MCF 10A (cell line): ENCODE results near the gene MAGI1. TPM values are rescaled to one million over a fixed set of nuclear protein-coding genes. Genes with fewer than 3 reads are reported as not detected.

Experiments
- BruUV-seq: library from RNA; stranded (reverse); fragments of 400-500 nt; replicated peaks from 2 replicates; lab custom pipeline; 2021; lab: Mats Ljungman, UMichigan
- CTCF ChIA-PET: fragments of 300-600 bp; sonication (Branson Sonifier 250); formaldehyde crosslinking; extraction: SDS; loops from one replicate; lab custom pipeline; 2021; ENCODE audit warnings: antibody characterized with exemption, inconsistent platforms; lab: Yijun Ruan, JAX
- POLR2A ChIA-PET: fragments of 300-600, 350-650 bp; sonication (Branson Sonifier 250); formaldehyde crosslinking; extraction: SDS; loops from one replicate; lab custom pipeline; 2020; ENCODE audit warnings: antibody characterized with exemption, inconsistent platforms; lab: Yijun Ruan, JAX
- DNase-seq: peaks from one replicate; pipeline ENCODE4 v3.0.0-alpha.2; 2018; ENCODE audit not compliant: unreplicated experiment
- H3K27ac Mint-ChIP-seq: one replicate; pipeline ENCODE4 v1.8.0; 2022; ENCODE audit warnings: mild to moderate bottlenecking, low read depth, mixed read lengths; ENCODE audit not compliant: unreplicated experiment
- H3K27me3 Mint-ChIP-seq: one replicate; pipeline ENCODE4 v1.8.0; 2022; ENCODE audit warnings: mixed read lengths; ENCODE audit not compliant: insufficient read depth, unreplicated experiment
- H3K36me3 Mint-ChIP-seq: one replicate; pipeline ENCODE4 v1.8.0; 2022; ENCODE audit warnings: mild to moderate bottlenecking, moderate library complexity, mixed read lengths; ENCODE audit not compliant: insufficient read depth, unreplicated experiment
- H3K4me1 Mint-ChIP-seq: one replicate; pipeline ENCODE4 v1.8.0; 2022; ENCODE audit warnings: mixed read lengths; ENCODE audit not compliant: insufficient read depth, unreplicated experiment
- H3K4me3 Mint-ChIP-seq: one replicate; pipeline ENCODE4 v1.8.0; 2022; ENCODE audit warnings: mild to moderate bottlenecking, moderate library complexity, mixed read lengths; ENCODE audit not compliant: unreplicated experiment
- H3K9me3 Mint-ChIP-seq: one replicate; pipeline ENCODE4 v1.8.0; 2022; ENCODE audit warnings: mixed read lengths; ENCODE audit not compliant: unreplicated experiment
- CTCF ChIP-seq: fragments of 200-600 bp; IDR thresholded peaks from one replicate; pipeline ENCODE4 v1.8.0; 2022; ENCODE audit warnings: antibody characterized with exemption, mild to moderate bottlenecking; ENCODE audit not compliant: unreplicated experiment
- intact Hi-C: fragments of 100-400 bp; cut with micrococcal nuclease; formaldehyde crosslinking; loops from 2 replicates; pipeline ENCODE4 v1.14.1; 2022
- total RNA-seq: library from RNA; stranded (reverse); gene quantifications from 2 replicates; pipeline ENCODE4 v1.2.3, GENCODE V29; 2022

The MAGI1 gene
- total RNA-seq, 1 experiment from 2014 or later: 6.2 TPM

DNA sequence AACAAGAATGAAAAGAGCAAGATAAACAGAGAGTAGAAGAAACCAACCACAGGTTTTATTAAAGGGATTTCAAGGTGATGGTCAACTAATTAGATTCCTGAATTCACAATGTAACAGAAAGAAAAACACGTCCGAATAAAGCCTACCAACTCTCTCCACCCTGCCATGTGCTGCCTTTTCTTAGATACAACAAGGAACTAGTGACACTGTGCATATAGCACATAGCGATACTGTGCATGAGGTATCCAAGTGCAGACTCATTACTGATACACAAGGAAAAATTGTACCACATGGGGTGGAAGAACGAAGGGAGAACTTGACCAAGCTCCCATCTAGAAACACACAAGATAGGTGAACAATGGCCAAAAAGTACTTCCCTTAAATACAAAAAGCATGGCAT, 154.6 kb downstream of the MAGI1 start:
- H3K4me3 Mint-ChIP-seq: no peak overlapping the region
- no peak for DNase-seq
- no peak for TF ChIP-seq CTCF
- H3K27me3 Mint-ChIP-seq: no peaks in the 10 kb centered on the region
- H3K9me3 Mint-ChIP-seq: no peaks in the 10 kb centered on the region
- intact Hi-C loops: no loop called here
- POLR2A ChIA-PET: interaction anchor here (0.6 to 1.2 kb wide), 2 partner anchors 10 to 12 kb away, joined by 3 to 4 read pairs; no protein-coding TSS in a partner anchor
- BruUV-seq: no TSS peak
- H3K27ac Mint-ChIP-seq: peak overlapping the region; percentile 88
- no peaks in the 10 kb centered on the region for H3K36me3 Mint-ChIP-seq
- H3K4me1 Mint-ChIP-seq: peaks cover 8% of the 10 kb centered on the region
- CTCF ChIA-PET: interaction anchor here (1.2 kb wide), 1 partner anchor 50 kb away, joined by 3 read pairs; no protein-coding TSS in a partner anchor

DNA sequence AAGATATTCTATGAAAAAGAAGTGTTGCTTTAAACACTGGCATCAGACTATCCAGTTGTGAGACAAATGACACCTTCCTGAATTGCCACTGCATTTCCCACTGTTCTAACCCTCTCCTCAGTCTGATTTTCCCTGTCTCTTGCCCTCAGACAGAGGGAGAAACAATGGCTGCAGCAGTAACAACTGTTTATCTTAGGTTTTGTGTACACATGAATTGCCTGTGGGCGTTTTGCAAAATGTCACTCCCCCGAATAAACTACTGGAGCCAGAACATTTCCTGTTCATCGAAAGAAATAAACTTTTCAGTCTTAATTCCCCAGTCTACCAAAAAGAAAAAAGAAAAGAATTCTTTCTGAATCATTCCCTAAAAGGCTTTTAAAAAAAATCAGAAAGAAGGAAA, 155.1 kb downstream of the MAGI1 start:
- intact Hi-C loops: no loop called here
- H3K36me3 Mint-ChIP-seq: no peaks in the 10 kb centered on the region

DNA sequence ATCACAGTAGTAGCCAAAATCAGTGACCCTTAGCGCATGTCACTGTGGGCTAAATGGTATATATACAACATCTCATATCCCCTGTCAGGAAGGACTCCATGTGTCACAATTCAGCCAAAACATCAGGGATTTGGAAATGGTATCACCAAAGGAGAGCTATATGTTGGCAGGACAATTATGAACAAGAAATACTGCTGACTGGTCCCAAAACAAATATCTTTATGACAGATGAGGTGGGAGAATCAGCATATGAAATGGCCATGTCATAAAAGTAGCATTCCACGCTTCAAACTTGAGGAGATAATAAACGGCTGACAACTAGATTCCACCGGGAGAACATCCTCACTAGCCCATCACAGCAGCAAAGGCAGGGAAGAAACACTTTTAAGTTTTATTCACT, 158.4 kb downstream of the MAGI1 start:
- DNase-seq: no peak
- ChIA-PET POLR2A (no interaction called here), CTCF (interaction anchor here (0.5 kb wide), 1 partner anchor 1395 kb away, joined by 3 read pairs; no protein-coding TSS in a partner anchor)
- no peaks in the 10 kb centered on the region for H3K9me3 Mint-ChIP-seq
- H3K4me3 Mint-ChIP-seq: no peak overlapping the region
- intact Hi-C loops: no loop called here
- no TSS peak for BruUV-seq
- no peak for TF ChIP-seq CTCF
- H3K27me3 Mint-ChIP-seq: no peaks in the 10 kb centered on the region
- H3K27ac Mint-ChIP-seq: no peak overlapping the region
- peaks cover 13% of the 10 kb centered on the region for H3K4me1 Mint-ChIP-seq
- no peaks in the 10 kb centered on the region for H3K36me3 Mint-ChIP-seq

More for the DNA sequence above, 155.1 kb downstream of the MAGI1 start:
- POLR2A ChIA-PET: interaction anchor here (1.2 kb wide), 1 partner anchor 12 kb away, joined by 3 read pairs; no protein-coding TSS in a partner anchor
- TF ChIP-seq CTCF: no peak
- no TSS peak for BruUV-seq
- no peak for DNase-seq
- Mint-ChIP-seq H3K4me1 (peaks cover 7% of the 10 kb centered on the region), H3K27me3 (no peaks in the 10 kb centered on the region), H3K27ac (peak overlapping the region; percentile 88), H3K9me3 (no peaks in the 10 kb centered on the region), H3K4me3 (no peak overlapping the region)
- CTCF ChIA-PET: interaction anchor here (0.6 to 1.0 kb wide), 2 partner anchors 50 to 1398 kb away, joined by 3 read pairs; no protein-coding TSS in a partner anchor

GRCh38 chr3:65879372-65879771, 159.3 kb downstream of the MAGI1 start:
- Mint-ChIP-seq H3K4me3 (no peak overlapping the region), H3K27ac (no peak overlapping the region)

More at GRCh38 chr3:65879372-65879771, 159.3 kb downstream of the MAGI1 start:
- no peak for TF ChIP-seq CTCF
- H3K9me3 Mint-ChIP-seq: no peaks in the 10 kb centered on the region
- no TSS peak for BruUV-seq
- DNase-seq: no peak
- no peaks in the 10 kb centered on the region for H3K27me3 Mint-ChIP-seq
- H3K4me1 Mint-ChIP-seq: peaks cover 13% of the 10 kb centered on the region
- intact Hi-C loops: no loop called here
- no peaks in the 10 kb centered on the region for H3K36me3 Mint-ChIP-seq
- POLR2A ChIA-PET: interaction anchor here (0.7 kb wide), 1 partner anchor 15 kb away, joined by 3 read pairs; no protein-coding TSS in a partner anchor
- CTCF ChIA-PET: interaction anchor here (0.6 to 2.2 kb wide), 3 partner anchors 79 to 260 kb away, joined by 3 to 5 read pairs (median 4); no protein-coding TSS in a partner anchor
